ENCODE measurements around the gene TFDP2. TPM values are rescaled to one million over a fixed set of nuclear protein-coding genes. Genes with fewer than 3 reads are reported as not detected.

Gene TFDP2
- total RNA-seq, 2 donors from 2014 or later, result 102 to 128 TPM

- DNase-seq (ENCODE audit: low spot score), result no peak
- TF ChIP-seq POLR2A (IDR thresholded peaks at IDR 0.05), result no peak
- peak; percentile 57 for TF ChIP-seq POLR2AphosphoS5 (IDR thresholded peaks at IDR 0.05)
- H3K9me3 ChIP-seq, result no peaks in the 10 kb centered on the region
- 49% methylated on average over 4 of the region's 4 CpGs for WGBS
- H3K27ac ChIP-seq, result peak overlapping the region; percentile 26 to 46
- H3K4me3 ChIP-seq, result no peak overlapping the region
- H3K4me1 ChIP-seq (replicated peaks), result no peaks in the 10 kb centered on the region
- no peaks in the 10 kb centered on the region for H3K36me3 ChIP-seq
- intact Hi-C loops (cut with DNase I), result no loop called here
- no peaks in the 10 kb centered on the region for H3K27me3 ChIP-seq (replicated peaks; ENCODE audit: insufficient read depth)
Observed at GRCh38 chr3:141950572-141951493, 198.5 kb downstream of the TFDP2 start.

- no peak for DNase-seq (ENCODE audit: low spot score)
- WGBS, result 95% methylated on average over 6 of the region's 6 CpGs
- H3K4me1 ChIP-seq (replicated peaks), result no peaks in the 10 kb centered on the region
- no peaks in the 10 kb centered on the region for H3K27me3 ChIP-seq (replicated peaks; ENCODE audit: insufficient read depth)
- peak overlapping the region in 1 of 2 donors; percentile 46 for H3K27ac ChIP-seq
- no peaks in the 10 kb centered on the region for H3K36me3 ChIP-seq
- H3K4me3 ChIP-seq, result no peak overlapping the region
- no peak for TF ChIP-seq POLR2A (IDR thresholded peaks at IDR 0.05)
- TF ChIP-seq CTCF (IDR thresholded peaks at IDR 0.05), result no peak
- no peak for TF ChIP-seq POLR2AphosphoS5 (IDR thresholded peaks at IDR 0.05)
- intact Hi-C loops (cut with DNase I), result no loop called here
- no peaks in the 10 kb centered on the region for H3K9me3 ChIP-seq
Observed at GRCh38 chr3:141949972-141950371, 199.4 kb downstream of the TFDP2 start.

- intact Hi-C loops (cut with DNase I), result no loop called here
- no peaks in the 10 kb centered on the region for H3K9me3 ChIP-seq
- WGBS, result 96% methylated on average over 10 of the region's 10 CpGs
Observed at GRCh38 chr3:141949399-141949798, 199.9 kb downstream of the TFDP2 start.

DNA sequence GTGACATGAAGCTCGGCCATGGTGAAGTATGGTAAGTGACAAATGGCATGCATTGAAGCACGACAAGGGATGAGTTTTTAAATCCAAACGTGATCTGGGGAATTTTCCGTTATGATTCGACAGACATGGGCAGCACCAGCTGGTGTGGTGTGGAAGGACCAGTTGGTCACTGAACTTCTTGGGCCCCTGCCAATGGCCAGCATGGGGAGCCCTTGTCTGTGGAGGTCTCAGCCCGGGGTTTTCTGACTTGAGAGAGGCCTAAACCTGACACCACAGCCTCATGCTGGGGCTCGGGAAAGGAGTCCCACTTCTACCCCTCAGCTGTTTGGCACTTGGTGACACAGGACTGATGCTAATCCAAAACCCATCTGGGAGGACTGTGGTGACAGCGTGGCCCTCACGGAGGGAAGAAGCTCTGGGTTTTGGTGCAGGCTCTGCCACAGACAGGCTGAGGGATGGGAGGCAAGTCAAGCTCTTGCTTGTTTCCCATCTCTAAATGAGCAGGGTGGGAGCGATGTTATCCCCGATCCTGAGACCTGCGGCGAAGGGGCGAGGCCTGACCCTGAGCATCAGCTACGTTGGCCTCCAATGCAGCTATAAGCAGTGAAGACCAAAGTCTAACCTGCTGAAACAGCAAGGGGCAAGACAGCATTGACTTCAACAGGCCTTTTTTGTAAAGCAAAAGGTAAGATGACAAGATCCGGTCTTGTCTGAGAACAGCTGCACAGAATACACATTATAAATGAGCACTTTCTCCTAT, 203.4 kb downstream of the TFDP2 start:
- H3K36me3 ChIP-seq, result no peaks in the 10 kb centered on the region
- no peaks in the 10 kb centered on the region for H3K9me3 ChIP-seq
- no peak overlapping the region for H3K27ac ChIP-seq
- no peak for DNase-seq (ENCODE audit: low spot score)
- 88% methylated on average over 16 of the region's 16 CpGs for WGBS
- TF ChIP-seq CTCF (IDR thresholded peaks at IDR 0.05) (no peak), POLR2AphosphoS5 (IDR thresholded peaks at IDR 0.05) (no peak), POLR2A (IDR thresholded peaks at IDR 0.05) (no peak)
- no peaks in the 10 kb centered on the region for H3K27me3 ChIP-seq (replicated peaks; ENCODE audit: insufficient read depth)
- peaks cover under 1% of the 10 kb centered on the region for H3K4me1 ChIP-seq (replicated peaks)
- intact Hi-C loops (cut with DNase I), result no loop called here
- H3K4me3 ChIP-seq, result no peak overlapping the region

More at GRCh38 chr3:141949399-141949798, 199.9 kb downstream of the TFDP2 start:
- no peak for DNase-seq (ENCODE audit: low spot score)
- TF ChIP-seq POLR2A (IDR thresholded peaks at IDR 0.05) (no peak), POLR2AphosphoS5 (IDR thresholded peaks at IDR 0.05) (no peak), CTCF (IDR thresholded peaks at IDR 0.05) (no peak)
- Histone ChIP-seq H3K4me3 (no peak overlapping the region), H3K4me1 (replicated peaks) (no peaks in the 10 kb centered on the region), H3K36me3 (no peaks in the 10 kb centered on the region), H3K27me3 (replicated peaks; ENCODE audit: insufficient read depth) (no peaks in the 10 kb centered on the region), H3K27ac (no peak overlapping the region)

DNA sequence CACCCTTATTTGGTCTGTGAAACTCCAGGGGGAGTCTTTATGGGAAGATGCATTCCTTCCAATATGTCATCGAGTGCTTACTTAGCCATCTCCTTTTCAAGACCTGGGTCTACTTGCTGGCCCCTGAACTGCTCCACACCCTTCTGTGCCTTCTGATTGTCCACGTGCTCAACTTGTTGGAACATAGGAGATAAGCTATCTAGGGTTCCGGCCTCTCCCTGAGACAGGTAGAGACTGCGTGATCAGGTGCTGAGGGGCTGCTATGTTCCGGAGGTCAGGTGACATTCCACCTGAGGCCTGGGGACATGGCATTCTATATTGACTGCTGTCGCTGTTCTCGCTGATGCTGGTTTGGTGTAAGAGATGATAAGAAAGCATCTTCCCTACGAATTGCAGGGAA, 207.3 kb downstream of the TFDP2 start:
- 95% methylated on average over 8 of the region's 8 CpGs for WGBS
- no peak for DNase-seq (ENCODE audit: low spot score)
- Histone ChIP-seq H3K4me3 (no peak overlapping the region), H3K27ac (no peak overlapping the region), H3K9me3 (no peaks in the 10 kb centered on the region), H3K4me1 (replicated peaks) (peaks cover 3% of the 10 kb centered on the region), H3K27me3 (replicated peaks; ENCODE audit: insufficient read depth) (no peaks in the 10 kb centered on the region), H3K36me3 (no peaks in the 10 kb centered on the region)
- intact Hi-C loops (cut with DNase I), result no loop called here
- no peak for TF ChIP-seq POLR2A (IDR thresholded peaks at IDR 0.05)
- TF ChIP-seq POLR2AphosphoS5 (IDR thresholded peaks at IDR 0.05), result no peak
- no peak for TF ChIP-seq CTCF (IDR thresholded peaks at IDR 0.05)
